NB4 (cell line): Measurements from ENCODE around the gene PLK2.
A peak's percentile ranks its signal among the peaks of the same experiment; 100 is the strongest.

ENCODE experiments used
- DNase-seq: peaks from one replicate; pipeline ENCODE4 v3.0.0; 2010; ENCODE audit warnings: low read depth
- H3K4me3 ChIP-seq: one replicate; pipeline ENCODE4 v1.5.1; 2011; ENCODE audit warnings: mild to moderate bottlenecking, low read depth, low read length, moderate library complexity
- CTCF ChIP-seq: IDR thresholded peaks from one replicate; pipeline ENCODE4 v1.5.1; 2012; ENCODE audit warnings: low read depth, low read length
- MAX ChIP-seq: IDR thresholded peaks from 2 replicates; pipeline ENCODE4 v1.6.1; 2011; ENCODE audit warnings: low read depth, low read length
- MYC ChIP-seq: IDR thresholded peaks from 2 replicates; pipeline ENCODE4 v1.6.1; 2011; ENCODE audit warnings: low read depth, low read length
- POLR2A ChIP-seq: IDR thresholded peaks from 2 replicates; pipeline ENCODE4 v1.6.1; 2011; ENCODE audit warnings: mild to moderate bottlenecking; ENCODE audit not compliant: insufficient read length; ENCODE audit errors: extremely low read depth

PLK2 gene

GRCh38 chr5:58477760-58478376 lies 18.0 kb upstream of the PLK2 start:
- TF ChIP-seq MAX (no peak), CTCF (peak; percentile 3)

GRCh38 chr5:58475404-58475803 lies 15.5 kb upstream of the PLK2 start:
- DNase-seq: no peak
- no peak for TF ChIP-seq MAX
- no peak for TF ChIP-seq MYC
- TF ChIP-seq CTCF: no peak
- no peak for TF ChIP-seq POLR2A
- H3K4me3 ChIP-seq: no peak overlapping the region

More at GRCh38 chr5:58477760-58478376, 18.0 kb upstream of the PLK2 start:
- peak; percentile 47 for DNase-seq
- H3K4me3 ChIP-seq: no peak overlapping the region

- TF ChIP-seq POLR2A: no peak
- no peak for TF ChIP-seq MYC
- no peak for TF ChIP-seq CTCF
- TF ChIP-seq MAX: no peak
- DNase-seq: no peak
- H3K4me3 ChIP-seq: no peak overlapping the region
Measured at GRCh38 chr5:58469896-58470295, 10.0 kb upstream of the PLK2 start.

- H3K4me3 ChIP-seq: no peak overlapping the region
- peak; percentile 70 for DNase-seq
- TF ChIP-seq MYC (0 out of 2 replicates have a peak, but pooled peaks have one; percentile 29), MAX (peak; percentile 45), POLR2A (no peak), CTCF (no peak)
Measured at GRCh38 chr5:58466939-58467338, 7.1 kb upstream of the PLK2 start.

- TF ChIP-seq POLR2A (no peak), CTCF (no peak), MAX (no peak), MYC (no peak)
- H3K4me3 ChIP-seq: no peak overlapping the region
- DNase-seq: peak; percentile 62
Measured at GRCh38 chr5:58462623-58463230, 2.8 kb upstream of the PLK2 start.
